Naive thymus-derived CD4-positive, alpha-beta T cell (primary cell): ENCODE results near the gene ZNF672. TPM values are rescaled to one million over a fixed set of nuclear protein-coding genes. Genes with fewer than 3 reads are reported as not detected.

Experiments
- ATAC-seq: fragments of 150-1000 bp; cut with Tn5 transposase; 2 replicates; pipeline ENCODE4 v1.10.0; 2021; ENCODE audit warnings: mild to moderate bottlenecking, moderate library complexity
- CTCF ChIA-PET: fragments of 350-600 bp; sonication (Branson Sonifier 250); formaldehyde crosslinking; loops from one replicate; lab custom pipeline; 2021; ENCODE audit warnings: antibody characterized with exemption; lab: Charles Lee
- POLR2A ChIA-PET: fragments of 350-600 bp; sonication (Branson Sonifier 250); formaldehyde crosslinking; loops from one replicate; lab custom pipeline; 2021; ENCODE audit warnings: antibody characterized with exemption, inconsistent platforms; lab: Charles Lee
- DNase-seq, 9 donors: peaks; one replicate each; pipeline versions ENCODE4 v3.0.0 to v3.0.0-alpha.2; 2020 to 2022; ENCODE audit warnings: mixed read lengths in 1 of 9
- H3K27ac ChIP-seq: one replicate; pipeline ENCODE4 v1.7.0; 2013; ENCODE audit warnings: mild to moderate bottlenecking, low read depth, low read length, moderate library complexity
- H3K27me3 ChIP-seq, 2 donors: one replicate each; pipeline ENCODE4 v1.7.0; 2013; ENCODE audit warnings: low read length in 2 of 2, mild to moderate bottlenecking in 2 of 2, moderate library complexity in 2 of 2; ENCODE audit not compliant: control insufficient read depth in 2 of 2, insufficient read depth in 2 of 2
- H3K36me3 ChIP-seq, 3 experiments: 1 replicate in 2 of 3; 2 replicates in 1 of 3; pipeline ENCODE4 v1.7.0; 2013; ENCODE audit warnings: low read length in 3 of 3, mild to moderate bottlenecking in 3 of 3, moderate library complexity in 1 of 3; ENCODE audit not compliant: insufficient read depth in 3 of 3, control insufficient read depth in 2 of 3
- H3K4me1 ChIP-seq, 2 donors: one replicate each; pipeline ENCODE4 v1.7.0; 2013; ENCODE audit warnings: low read length in 2 of 2, mild to moderate bottlenecking in 2 of 2, moderate library complexity in 1 of 2; ENCODE audit not compliant: control insufficient read depth in 2 of 2, insufficient read depth in 2 of 2
- H3K4me3 ChIP-seq: 2 replicates; pipeline ENCODE4 v1.7.0; 2013; ENCODE audit warnings: mild to moderate bottlenecking, low read length
- H3K9me3 ChIP-seq, 3 experiments: 1 replicate in 2 of 3; 2 replicates in 1 of 3; pipeline ENCODE4 v1.7.0; 2013; ENCODE audit warnings: low read length in 3 of 3; ENCODE audit not compliant: control insufficient read depth in 2 of 3
- H3K27ac Mint-ChIP-seq, 9 donors: one replicate each; pipeline ENCODE4 v1.8.0; 2020 to 2022; ENCODE audit warnings: mixed read lengths in 9 of 9, mild to moderate bottlenecking in 8 of 9, moderate library complexity in 5 of 9, inconsistent platforms in 2 of 9
- H3K27me3 Mint-ChIP-seq, 5 donors: one replicate each; pipeline ENCODE4 v1.8.0; 2021 to 2022; ENCODE audit warnings: mixed read lengths in 5 of 5, mild to moderate bottlenecking in 1 of 5
- H3K36me3 Mint-ChIP-seq, 5 donors: one replicate each; pipeline ENCODE4 v1.8.0; 2020 to 2022; ENCODE audit warnings: mixed read lengths in 5 of 5, mild to moderate bottlenecking in 3 of 5, inconsistent platforms in 1 of 5
- H3K4me1 Mint-ChIP-seq, 7 donors: one replicate each; pipeline ENCODE4 v1.8.0; 2020 to 2022; ENCODE audit warnings: mixed read lengths in 7 of 7, mild to moderate bottlenecking in 3 of 7, inconsistent platforms in 1 of 7
- H3K4me3 Mint-ChIP-seq, 10 donors: one replicate each; pipeline ENCODE4 v1.8.0; 2020 to 2022; ENCODE audit warnings: mild to moderate bottlenecking in 10 of 10, mixed read lengths in 10 of 10, moderate library complexity in 6 of 10, inconsistent platforms in 2 of 10
- H3K9me3 Mint-ChIP-seq, 11 donors: one replicate each; pipeline ENCODE4 v1.8.0; 2020 to 2022; ENCODE audit warnings: mixed read lengths in 11 of 11, mild to moderate bottlenecking in 4 of 11, inconsistent platforms in 1 of 11, moderate library complexity in 1 of 11
- intact Hi-C, 2 donors: fragments of 100-400 bp; cut with micrococcal nuclease; formaldehyde crosslinking; loops; one replicate each; pipeline ENCODE4 v1.15.1; 2023
- polyA plus RNA-seq, 2 donors: library from polyadenylated mRNA; unstranded; fragments of 300-500 nt; fragmentation: Illumina TruSeq; gene quantifications; one replicate each; pipeline ENCODE4 v1.2.3, GENCODE V29; 2021
- total RNA-seq, 6 experiments: library from RNA in 5 of 6; stranded (reverse) in 5 of 6; gene quantifications; 1 replicate in 5 of 6; 2 replicates in 1 of 6; pipeline ENCODE4 v1.2.3 and lab custom pipeline; 2021 to 2026

ZNF672 gene
- total and polyA plus RNA-seq, 7 experiments from 2014 or later, result 16.6 to 49.8 (median 35.3) TPM

GRCh38 chr1:248850536-248851251 is 12.7 kb downstream of the ZNF672 start:
- peaks cover 11 to 27% of the 10 kb centered on the region in 2 donors for H3K4me1 ChIP-seq
- H3K9me3 ChIP-seq, result no peaks in the 10 kb centered on the region
- CTCF ChIA-PET, result interaction anchor here (1.5 kb wide), 1 partner anchor 9 kb away, joined by 3 read pairs; no protein-coding TSS in a partner anchor
- H3K4me3 ChIP-seq, result no peak overlapping the region
- no peak overlapping the region for H3K27ac ChIP-seq
- Mint-ChIP-seq H3K4me3 (no peak overlapping the region), H3K36me3 (peaks cover 0 to 27% (median 16%) of the 10 kb centered on the region in 5 donors), H3K9me3 (no peaks in the 10 kb centered on the region), H3K27me3 (no peaks in the 10 kb centered on the region), H3K4me1 (peaks cover 0 to 14% (median 0%) of the 10 kb centered on the region in 7 donors), H3K27ac (peak overlapping the region in 1 of 9 donors; percentile 69)
- DNase-seq (no peak), ATAC-seq (no peak)
- H3K27me3 ChIP-seq, result no peaks in the 10 kb centered on the region
- POLR2A ChIA-PET, result interaction anchor here (1.1 kb wide), 1 partner anchor 9 kb away, joined by 3 read pairs; no protein-coding TSS in a partner anchor
- intact Hi-C loops, result no loop called here
- H3K36me3 ChIP-seq, result peaks cover 6 to 87% (median 13%) of the 10 kb centered on the region in 3 experiments

- intact Hi-C loops, result no loop called here
- peaks cover 11 to 27% of the 10 kb centered on the region in 2 donors for H3K4me1 ChIP-seq
- peaks cover 6 to 80% (median 8%) of the 10 kb centered on the region in 3 experiments for H3K36me3 ChIP-seq
- H3K27me3 ChIP-seq, result no peaks in the 10 kb centered on the region
- DNase-seq (no peak), ATAC-seq (no peak)
- Mint-ChIP-seq H3K4me3 (no peak overlapping the region), H3K27ac (peak overlapping the region in 1 of 9 donors; percentile 17), H3K4me1 (peaks cover 0 to 19% (median 6%) of the 10 kb centered on the region in 7 donors), H3K9me3 (no peaks in the 10 kb centered on the region), H3K27me3 (no peaks in the 10 kb centered on the region), H3K36me3 (peaks cover 0 to 24% (median 13%) of the 10 kb centered on the region in 5 donors)
- CTCF ChIA-PET, result interaction anchor here (1.5 kb wide), 1 partner anchor 10 kb away, joined by 3 read pairs; no protein-coding TSS in a partner anchor
- no peak overlapping the region for H3K27ac ChIP-seq
- no peaks in the 10 kb centered on the region for H3K9me3 ChIP-seq
- POLR2A ChIA-PET, result interaction anchor here (0.9 to 1.1 kb wide), 2 partner anchors 10 to 12 kb away, joined by 3 to 5 read pairs; no protein-coding TSS in a partner anchor
- no peak overlapping the region for H3K4me3 ChIP-seq
These were observed 13.4 kb downstream of the ZNF672 start for GRCh38 chr1:248851390-248851789.

GRCh38 chr1:248852481-248853405 is 14.7 kb downstream of the ZNF672 start:
- POLR2A ChIA-PET, result interaction anchor here (0.9 kb wide), 1 partner anchor 13 kb away, joined by 5 read pairs; no protein-coding TSS in a partner anchor
- intact Hi-C loops, result no loop called here
- no peaks in the 10 kb centered on the region for H3K9me3 Mint-ChIP-seq
- peaks cover 0 to 21% (median 7%) of the 10 kb centered on the region in 5 donors for H3K36me3 Mint-ChIP-seq
- Histone ChIP-seq H3K27ac (no peak overlapping the region), H3K4me3 (no peak overlapping the region), H3K4me1 (peaks cover 19 to 36% of the 10 kb centered on the region in 2 donors), H3K36me3 (peaks cover 0 to 67% (median 6%) of the 10 kb centered on the region in 3 experiments), H3K9me3 (no peaks in the 10 kb centered on the region), H3K27me3 (no peaks in the 10 kb centered on the region)
- CTCF ChIA-PET, result no interaction called here
- DNase-seq (no peak), ATAC-seq (no peak)
- no peak overlapping the region for H3K27ac Mint-ChIP-seq
- H3K4me3 Mint-ChIP-seq, result no peak overlapping the region
- peaks cover 0 to 28% (median 16%) of the 10 kb centered on the region in 7 donors for H3K4me1 Mint-ChIP-seq
- H3K27me3 Mint-ChIP-seq, result no peaks in the 10 kb centered on the region

DNA sequence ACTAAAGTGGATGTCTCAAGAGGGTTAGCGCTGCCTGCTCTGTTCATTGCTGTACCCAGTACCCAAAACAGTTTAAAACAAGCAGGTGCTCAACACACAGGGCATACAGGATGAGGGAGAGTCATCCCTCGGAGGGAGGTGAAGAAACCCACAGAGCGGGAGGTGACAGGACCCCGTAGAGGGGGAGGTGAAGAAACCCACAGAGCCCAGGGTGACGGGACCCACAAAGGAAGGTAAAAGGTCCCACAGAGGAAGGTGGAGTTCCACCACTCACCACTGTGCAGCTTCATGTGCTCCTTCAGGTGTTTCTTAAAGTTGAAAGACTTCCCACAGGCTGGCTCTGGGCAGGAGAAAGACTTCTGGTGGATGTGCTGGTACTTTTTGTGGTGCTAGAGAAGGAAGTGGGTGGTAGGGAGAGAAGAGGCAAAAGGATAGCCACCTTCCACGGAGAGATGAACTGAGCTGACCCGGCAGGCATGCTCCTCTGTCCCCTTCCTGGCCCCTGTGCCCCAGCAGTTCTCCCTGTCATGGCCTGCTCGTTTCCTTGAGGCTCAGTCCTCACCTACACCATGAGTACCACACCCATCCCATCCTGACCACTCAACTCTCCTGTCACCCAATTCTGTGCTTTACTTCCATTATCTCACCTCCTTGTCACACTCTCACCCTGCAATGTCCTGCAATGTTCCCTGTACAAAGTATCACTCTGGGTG is 15.8 kb downstream of the ZNF672 start:
- ATAC-seq, result peak; percentile 43
- Histone ChIP-seq H3K4me1 (peaks cover 27 to 45% of the 10 kb centered on the region in 2 donors), H3K27me3 (no peaks in the 10 kb centered on the region), H3K9me3 (no peaks in the 10 kb centered on the region), H3K4me3 (no peak overlapping the region), H3K27ac (peak overlapping the region; percentile 10), H3K36me3 (peaks cover 0 to 56% (median 6%) of the 10 kb centered on the region in 3 experiments)
- ChIA-PET POLR2A (interaction anchor here (0.6 to 2.0 kb wide), 4 partner anchors 12 to 102 kb away, joined by 3 to 7 read pairs (median 3); no protein-coding TSS in a partner anchor), CTCF (interaction anchor here (0.6 to 1.2 kb wide), 2 partner anchors 14 to 35 kb away, joined by 3 read pairs; no protein-coding TSS in a partner anchor)
- peaks cover 0 to 3% (median 0%) of the 10 kb centered on the region in 11 donors for H3K9me3 Mint-ChIP-seq
- no peaks in the 10 kb centered on the region for H3K27me3 Mint-ChIP-seq
- H3K27ac Mint-ChIP-seq, result peak overlapping the region in 4 of 9 donors; percentile 7 to 82 (median 64)
- H3K4me3 Mint-ChIP-seq, result peak overlapping the region in 4 of 10 donors; percentile 8 to 68 (median 22)
- peaks cover 0 to 19% (median 3%) of the 10 kb centered on the region in 5 donors for H3K36me3 Mint-ChIP-seq
- peak in 1 of 9 donors; percentile 28 for DNase-seq
- peaks cover 0 to 33% (median 25%) of the 10 kb centered on the region in 7 donors for H3K4me1 Mint-ChIP-seq
- intact Hi-C loops, result no loop called here

DNA sequence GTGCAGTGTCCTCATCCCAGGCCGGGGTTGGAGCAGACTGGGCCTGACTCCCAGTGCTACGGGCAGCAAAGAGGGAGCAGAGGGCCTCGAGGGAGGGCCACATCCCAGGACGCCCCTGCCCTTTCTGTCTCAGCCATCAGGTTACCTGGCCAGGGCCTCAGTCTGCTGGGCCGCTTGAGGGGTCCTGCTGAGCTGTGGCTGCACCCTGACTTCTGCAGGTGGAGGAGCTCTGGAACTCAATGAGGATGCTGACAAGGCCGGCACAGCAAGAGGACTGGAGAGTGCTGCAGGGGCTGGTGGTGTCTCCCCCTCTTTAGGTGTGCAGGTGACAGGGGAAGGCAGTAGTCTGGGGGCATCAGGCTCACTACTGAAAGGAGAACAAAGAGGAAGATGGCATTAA is 17.6 kb downstream of the ZNF672 start:
- peaks cover 0 to 40% (median 0%) of the 10 kb centered on the region in 3 experiments for H3K36me3 ChIP-seq
- no peak overlapping the region for H3K4me3 ChIP-seq
- intact Hi-C loops, result no loop called here
- ATAC-seq (no peak), DNase-seq (no peak)
- H3K4me1 ChIP-seq, result peaks cover 34 to 50% of the 10 kb centered on the region in 2 donors
- peaks cover 0 to 42% (median 37%) of the 10 kb centered on the region in 7 donors for H3K4me1 Mint-ChIP-seq
- no peaks in the 10 kb centered on the region for H3K27me3 ChIP-seq
- H3K9me3 ChIP-seq, result no peaks in the 10 kb centered on the region
- H3K36me3 Mint-ChIP-seq, result peaks cover 0 to 16% (median 0%) of the 10 kb centered on the region in 5 donors
- POLR2A ChIA-PET, result interaction anchor here (2.0 kb wide), 1 partner anchor 17 kb away, joined by 7 read pairs; no protein-coding TSS in a partner anchor
- peaks cover 0 to 4% (median 0%) of the 10 kb centered on the region in 11 donors for H3K9me3 Mint-ChIP-seq
- H3K27ac Mint-ChIP-seq, result peak overlapping the region in 3 of 9 donors; percentile 38 to 60 (median 45)
- H3K27ac ChIP-seq, result no peak overlapping the region
- H3K27me3 Mint-ChIP-seq, result no peaks in the 10 kb centered on the region
- CTCF ChIA-PET, result no interaction called here
- H3K4me3 Mint-ChIP-seq, result no peak overlapping the region
